Myocyte (in vitro differentiated cells): ENCODE measurements around the gene INPP4A. TPM values are rescaled to one million over a fixed set of nuclear protein-coding genes. Genes with fewer than 3 reads are reported as not detected.
A peak's percentile ranks its signal among the peaks of the same experiment; 100 is the strongest.

Experiments
- DNase-seq: peaks from one replicate; pipeline ENCODE4 v3.0.0-alpha.2; 2012; ENCODE audit warnings: low read depth
- total RNA-seq: library from RNA; depleted of rRNA; stranded (reverse); fragments of >200 nt; gene quantifications from 2 replicates; pipeline ENCODE4 v1.2.3, GENCODE V29; 2014

Gene INPP4A
- total RNA-seq, 1 donor from 2014 or later = 22.0 TPM

- DNase-seq = no peak
These were observed 114.3 kb downstream of the INPP4A start for GRCh38 chr2:98558852-98559530.

DNA sequence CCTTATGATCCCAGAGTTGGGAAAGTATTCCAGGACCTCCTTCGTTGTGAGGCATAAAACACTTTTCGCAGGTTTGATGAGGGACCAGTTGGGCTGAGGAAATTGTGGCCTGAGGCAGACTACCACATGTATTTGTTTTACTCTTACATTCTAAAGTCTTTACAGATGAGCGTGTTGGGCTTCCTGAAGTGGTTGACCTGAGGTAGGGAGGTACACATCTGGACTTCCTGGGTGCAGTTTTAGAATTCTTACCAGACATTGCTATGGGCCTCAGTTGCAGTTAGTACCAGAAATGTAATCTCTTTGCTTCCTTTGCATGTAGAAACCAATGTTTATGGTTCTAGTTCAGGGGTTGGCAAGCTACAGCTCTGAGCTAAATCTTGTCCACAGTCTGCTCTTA lies 114.9 kb downstream of the INPP4A start:
- DNase-seq = no peak

GRCh38 chr2:98560256-98560771 lies 115.7 kb downstream of the INPP4A start:
- peak; percentile 74 for DNase-seq

DNA sequence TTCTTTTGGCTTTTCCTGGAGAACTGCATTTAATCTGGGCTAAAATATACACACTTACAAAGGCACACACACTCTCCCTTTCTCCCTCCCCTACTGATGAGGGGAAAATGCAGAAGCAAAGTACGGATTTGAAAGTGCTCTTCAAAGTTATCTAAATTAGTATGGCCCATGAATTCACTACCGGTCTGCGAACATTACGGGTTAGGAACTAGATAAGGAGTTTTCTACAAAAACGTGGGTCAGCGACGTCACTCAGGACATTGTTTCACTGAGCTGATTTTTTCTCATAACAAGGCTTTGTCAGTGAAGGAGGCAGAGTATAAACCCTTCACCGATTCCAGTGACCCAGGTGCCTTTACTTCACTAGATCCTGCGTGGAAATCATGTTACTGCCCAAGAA lies 116.4 kb downstream of the INPP4A start:
- DNase-seq = no peak

DNA sequence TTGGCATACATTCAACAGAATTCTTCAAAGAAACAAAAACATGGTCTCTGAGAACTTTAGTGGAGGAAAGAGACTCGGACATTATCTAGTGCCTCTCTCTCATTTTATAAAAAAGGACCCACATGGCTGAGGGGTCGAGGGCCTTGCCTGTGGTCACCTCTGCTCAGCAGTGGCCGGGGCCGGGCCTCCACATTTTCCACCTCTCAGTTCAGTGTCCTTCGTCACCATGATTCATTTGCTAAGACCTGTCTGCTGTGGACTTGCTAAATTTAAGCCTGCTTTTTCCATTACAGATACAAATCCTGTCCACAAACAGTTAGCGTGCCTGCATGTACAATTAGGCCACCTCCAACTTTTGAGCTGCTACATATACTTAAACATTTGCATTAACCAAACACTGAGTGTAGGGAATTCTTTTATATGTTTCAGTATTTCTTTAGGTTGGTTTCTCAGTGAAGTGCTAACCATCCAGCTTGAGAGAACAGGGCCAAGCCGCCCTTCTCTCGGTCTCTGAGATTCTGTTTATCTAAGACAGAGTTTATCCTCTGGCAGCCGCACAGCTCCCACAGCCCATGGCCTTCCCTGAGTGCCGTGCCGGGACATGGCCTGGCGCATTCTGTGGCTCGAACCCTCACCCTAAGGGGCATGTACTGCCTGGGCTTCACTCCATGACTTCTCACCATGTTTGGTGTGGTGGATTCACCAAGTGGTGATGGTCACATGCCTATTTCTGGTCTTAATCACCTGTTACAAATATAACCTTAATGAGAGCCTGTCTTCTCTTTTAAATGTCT lies 117.4 kb downstream of the INPP4A start:
- peak; percentile 33 for DNase-seq

GRCh38 chr2:98563394-98563793 lies 118.7 kb downstream of the INPP4A start:
- DNase-seq = no peak

DNA sequence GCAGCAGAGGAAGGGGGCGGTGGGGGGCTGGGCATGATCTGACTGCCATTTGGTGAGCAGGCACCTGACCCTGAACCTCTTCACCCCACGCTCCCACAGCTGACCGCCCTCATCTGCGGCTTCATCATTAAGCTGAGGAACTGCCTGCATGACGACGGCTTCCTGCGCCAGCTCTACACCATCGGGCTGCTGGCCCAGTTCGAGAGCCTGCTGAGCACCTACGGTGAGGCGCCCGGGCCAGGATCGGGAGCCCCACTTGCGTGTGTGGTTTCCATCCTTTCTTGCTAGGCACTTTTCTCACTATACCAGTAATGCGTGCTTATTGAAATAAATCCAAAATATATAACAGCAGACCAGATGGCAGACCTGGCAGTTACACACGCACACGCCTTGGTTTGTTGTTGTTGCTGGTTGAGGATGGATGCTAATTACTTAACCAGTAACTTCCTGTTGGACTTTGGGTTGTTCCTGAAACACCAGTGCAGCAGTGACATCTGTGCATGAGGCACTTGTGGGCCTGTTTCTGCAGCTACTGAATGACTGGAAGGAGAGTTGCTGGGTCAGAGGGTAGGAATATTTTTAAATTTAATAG lies 120.0 kb downstream of the INPP4A start:
- no peak for DNase-seq

DNA sequence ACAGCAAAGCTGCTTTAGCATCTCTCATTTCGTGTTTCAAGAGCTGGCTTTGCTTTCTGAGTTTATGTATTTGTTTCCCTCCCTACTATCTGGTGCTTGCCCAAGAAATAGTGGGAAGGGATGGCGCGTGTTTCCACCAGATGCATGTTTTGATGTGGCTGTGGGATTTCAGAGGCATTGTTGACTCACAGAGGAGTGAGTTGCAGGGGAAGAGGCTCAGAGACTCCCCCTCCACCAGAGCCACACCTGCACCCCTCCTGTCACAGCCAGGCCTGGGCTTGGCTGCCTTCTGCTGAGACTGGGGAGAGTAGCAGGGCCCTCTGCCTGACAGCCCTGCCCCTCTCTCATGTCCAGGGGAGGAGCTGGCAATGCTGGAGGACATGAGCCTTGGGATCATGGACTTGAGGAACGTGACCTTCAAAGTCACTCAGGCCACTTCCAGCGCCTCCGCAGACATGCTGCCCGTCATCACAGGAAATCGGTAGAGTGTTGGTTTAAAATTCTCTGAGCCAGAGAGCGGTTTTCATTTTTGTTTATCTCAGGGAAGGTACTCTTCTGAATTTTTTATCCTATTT lies 120.7 kb downstream of the INPP4A start:
- no peak for DNase-seq

- DNase-seq = no peak
These were observed 121.3 kb downstream of the INPP4A start for GRCh38 chr2:98565941-98566340.

DNA sequence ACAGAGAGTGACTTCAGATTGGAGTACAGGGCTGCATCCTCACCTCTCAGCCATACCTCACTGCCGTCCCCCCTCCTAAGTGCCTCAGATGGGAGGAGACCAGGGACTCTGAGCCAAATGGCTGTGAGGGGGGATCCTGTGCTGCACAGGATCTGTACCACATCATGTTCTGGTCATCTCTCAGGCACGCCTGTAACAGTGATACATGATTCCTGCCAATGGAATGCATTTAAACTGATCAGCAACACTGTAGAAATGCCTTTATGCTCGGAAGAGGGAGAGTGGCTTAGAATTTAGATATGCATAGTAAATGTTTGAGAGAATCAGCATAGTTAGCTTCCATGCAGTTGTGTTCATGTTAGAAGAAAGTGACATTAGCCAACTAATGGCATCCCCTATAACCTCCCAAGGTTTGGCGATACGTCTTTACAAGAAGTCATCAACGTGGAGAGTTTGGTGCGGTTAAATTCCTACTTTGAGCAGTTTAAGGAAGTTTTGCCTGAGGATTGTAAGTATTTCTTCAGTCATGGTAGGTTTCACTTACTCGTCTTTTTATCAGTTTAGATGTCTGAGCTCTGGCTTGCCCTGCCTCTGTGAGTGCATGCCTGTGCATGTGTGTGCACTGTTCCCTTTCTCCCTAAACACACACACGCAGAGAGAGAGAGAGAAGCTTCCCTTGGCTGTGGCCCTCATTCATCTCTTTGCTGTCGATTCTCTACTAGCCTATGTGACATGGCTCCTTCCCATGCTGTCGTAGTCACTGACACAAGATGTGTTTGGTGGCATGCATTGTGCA lies 123.7 kb downstream of the INPP4A start:
- DNase-seq = no peak

DNA sequence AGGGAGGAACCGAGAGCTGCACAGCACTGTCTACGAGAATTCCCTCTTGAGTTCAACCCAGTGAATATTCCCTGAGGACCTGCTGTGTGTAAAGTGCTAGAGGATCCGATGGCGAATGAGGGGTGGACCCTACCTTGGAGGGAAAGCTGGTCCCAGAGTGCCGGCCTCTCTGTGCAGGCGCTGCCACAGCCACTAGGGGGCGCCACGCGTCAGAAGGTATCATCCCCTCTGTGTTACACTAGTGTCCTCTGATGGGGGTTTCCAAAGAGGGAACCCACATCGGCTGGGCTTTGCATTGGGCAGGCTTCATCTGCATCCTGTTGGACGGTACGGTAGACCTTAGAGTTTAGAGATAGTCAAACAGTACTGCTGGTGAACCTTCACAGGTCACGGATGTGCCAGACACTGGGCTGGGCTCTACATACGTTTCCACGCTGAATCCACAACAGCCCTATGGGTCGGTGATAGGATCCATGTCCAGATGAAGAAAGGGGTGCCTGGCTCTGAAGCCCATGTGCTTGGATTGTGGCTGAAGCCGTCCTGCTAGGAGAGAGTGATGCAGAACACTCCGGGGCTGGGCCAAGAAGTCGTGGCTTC lies 124.6 kb downstream of the INPP4A start:
- peak; percentile 7 for DNase-seq

- no peak for DNase-seq
These were observed 125.3 kb downstream of the INPP4A start for GRCh38 chr2:98569915-98570314.

- no peak for DNase-seq
These were observed 125.7 kb downstream of the INPP4A start for GRCh38 chr2:98570356-98570755.

DNA sequence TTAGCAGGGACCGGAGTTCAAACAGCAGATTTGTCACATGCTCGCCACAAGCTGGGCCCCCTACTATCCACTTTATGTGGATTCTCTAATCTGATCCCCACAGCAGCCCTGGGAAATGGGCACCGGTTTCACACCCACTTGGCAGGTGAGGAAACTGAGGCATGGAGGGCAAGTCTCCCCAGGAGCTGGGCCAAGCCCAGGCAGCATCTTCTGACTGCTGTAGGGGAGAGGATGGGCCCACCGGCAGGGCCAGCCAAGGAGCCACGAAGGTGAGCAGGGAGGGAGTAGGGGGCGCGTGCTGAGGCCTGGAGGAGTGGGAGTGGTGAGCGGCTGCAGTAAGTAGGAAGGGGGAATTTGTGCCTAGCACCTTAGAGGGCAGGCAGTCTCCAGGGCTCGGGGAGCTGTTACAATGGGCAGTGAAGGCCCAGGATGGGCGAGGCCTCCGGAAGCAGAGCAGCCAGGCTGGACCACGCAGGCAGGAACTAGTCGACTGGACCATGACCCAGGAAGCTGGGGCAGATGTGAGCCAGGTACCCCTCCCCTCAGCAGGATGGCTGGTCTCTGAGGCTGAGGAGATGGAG lies 126.6 kb downstream of the INPP4A start:
- DNase-seq = no peak

DNA sequence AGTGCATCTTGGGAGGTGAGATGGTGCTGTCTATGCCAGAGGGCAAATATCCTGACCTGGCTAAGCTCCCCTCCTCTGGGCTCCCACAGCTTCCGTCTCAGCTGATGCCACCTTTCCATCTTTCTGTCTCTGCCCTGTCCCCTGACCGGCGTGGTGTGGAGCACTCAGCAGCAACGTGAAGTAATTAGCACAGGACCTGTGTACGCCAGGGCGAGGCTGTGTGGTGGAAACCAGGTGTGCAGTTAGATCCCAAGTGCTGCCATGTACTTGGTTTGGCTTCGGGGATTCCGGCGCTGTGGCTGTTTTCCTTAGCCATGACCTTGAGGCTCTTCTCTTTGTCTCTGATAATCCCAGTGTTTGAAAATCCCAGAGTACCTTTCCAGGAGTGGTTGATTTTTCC lies 127.1 kb downstream of the INPP4A start:
- DNase-seq = no peak

DNA sequence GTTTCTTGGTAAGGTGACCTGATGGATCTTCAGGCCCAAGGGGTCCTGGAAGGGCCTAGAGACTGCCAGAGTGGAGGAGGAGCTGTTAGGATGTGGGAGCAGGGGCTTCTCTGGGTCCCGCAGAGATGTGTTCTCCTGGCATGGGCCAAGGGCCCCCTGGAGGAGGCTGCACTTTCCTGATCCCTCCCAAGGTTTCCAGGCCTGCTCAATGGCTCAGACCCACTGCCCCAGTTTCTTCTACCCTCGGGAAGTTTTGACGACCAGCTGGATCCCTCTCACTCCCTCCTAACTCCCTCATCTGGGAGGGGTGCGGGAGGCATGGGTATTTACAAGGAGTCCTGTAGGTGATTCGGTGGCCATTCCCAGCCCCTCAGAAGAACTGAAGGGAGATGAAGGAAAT lies 127.6 kb downstream of the INPP4A start:
- DNase-seq = no peak

DNA sequence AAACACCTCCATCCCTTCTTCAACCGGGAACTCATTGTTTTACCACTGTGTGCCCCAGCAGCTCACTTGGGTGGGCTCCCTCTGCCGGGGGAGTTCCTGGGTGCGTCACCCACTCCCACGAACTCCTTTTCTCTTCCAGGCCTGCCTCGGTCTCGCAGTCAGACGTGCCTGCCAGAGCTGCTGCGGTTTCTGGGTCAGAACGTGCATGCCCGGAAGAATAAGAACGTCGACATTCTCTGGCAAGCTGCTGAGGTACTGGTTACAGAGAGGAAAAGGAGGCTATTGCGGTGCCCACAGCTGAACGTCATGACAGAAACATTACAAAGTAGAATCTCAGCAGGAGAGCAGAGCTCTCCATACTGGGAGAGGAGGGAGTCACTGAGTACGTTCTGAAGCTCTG lies 128.0 kb downstream of the INPP4A start:
- DNase-seq = no peak

- DNase-seq = no peak
These were observed 128.8 kb downstream of the INPP4A start for GRCh38 chr2:98573426-98573825.

DNA sequence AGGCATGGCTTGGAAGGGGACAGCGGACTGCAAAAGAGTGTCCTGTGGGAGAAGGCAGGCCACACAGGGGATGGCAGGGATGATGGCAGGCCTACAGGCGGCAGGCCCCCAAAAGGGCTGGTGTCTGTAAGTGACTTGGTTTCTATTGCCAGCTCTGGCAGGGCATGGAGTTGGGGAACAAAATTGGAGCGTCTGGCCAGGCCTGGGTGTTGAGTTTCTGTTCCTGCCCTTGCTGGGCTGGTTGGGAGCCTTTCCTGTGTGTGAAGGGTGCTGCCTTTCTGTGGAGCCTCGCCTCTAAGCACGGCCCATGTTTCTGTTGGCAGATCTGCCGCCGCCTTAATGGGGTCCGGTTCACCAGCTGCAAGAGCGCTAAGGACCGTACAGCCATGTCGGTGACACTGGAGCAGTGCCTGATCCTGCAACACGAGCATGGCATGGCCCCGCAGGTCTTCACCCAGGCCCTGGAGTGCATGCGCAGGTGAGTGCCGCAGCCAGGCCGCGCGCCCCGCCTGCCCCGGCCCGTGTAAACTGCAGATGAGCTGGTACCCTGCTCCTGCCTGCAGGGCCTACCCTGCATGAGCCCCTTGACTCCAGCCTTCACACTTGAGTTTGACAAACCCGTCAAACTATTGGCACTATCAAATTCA lies 132.1 kb downstream of the INPP4A start:
- no peak for DNase-seq

DNA sequence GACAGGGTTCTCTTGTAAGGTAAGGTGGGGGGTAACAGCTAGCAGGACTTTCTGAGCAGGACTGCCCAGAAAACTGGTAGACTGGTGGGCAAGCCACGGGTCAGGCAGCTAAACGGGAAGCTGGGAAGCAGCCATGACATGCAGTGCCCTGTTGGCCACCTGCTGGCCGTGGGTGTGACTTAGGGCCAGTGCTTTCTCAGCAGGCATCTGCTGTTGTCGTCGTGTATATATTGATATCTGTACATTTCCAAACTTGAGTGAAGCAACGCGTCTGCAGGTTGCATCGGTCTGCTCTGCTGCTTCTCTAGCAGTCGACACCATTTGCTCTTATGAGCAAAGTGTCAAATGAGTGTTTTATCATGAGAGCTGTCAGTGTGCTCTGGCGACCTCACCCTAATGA lies 132.7 kb downstream of the INPP4A start:
- peak; percentile 7 for DNase-seq
